HPDE6-E6E7 (cell line): Measurements from ENCODE around the gene CDC14C.

ENCODE experiments used
- DNase-seq: peaks from one replicate; pipeline ENCODE4 v3.0.0; 2011; ENCODE audit warnings: missing footprints; ENCODE audit errors: extremely low spot score

Gene CDC14C

DNA sequence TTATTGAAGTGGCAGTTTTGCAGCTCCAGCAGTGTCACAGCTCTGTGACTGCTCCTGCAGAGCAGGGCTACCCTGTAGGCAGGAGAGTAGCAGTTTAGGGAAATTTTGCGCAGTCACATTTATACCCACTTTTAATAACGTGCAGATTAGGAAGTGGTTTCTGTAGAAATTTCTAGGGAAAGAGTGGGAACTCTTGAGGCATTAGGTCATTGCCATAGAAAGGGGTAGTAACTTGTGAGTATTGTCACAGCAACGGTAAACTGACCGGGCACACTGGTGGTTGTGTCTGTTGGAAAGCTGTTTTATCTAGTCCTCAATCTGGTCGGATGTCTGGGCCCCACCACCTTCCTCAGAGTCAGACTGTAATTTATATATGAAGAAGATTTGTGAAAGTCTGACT, 51.9 kb downstream of the CDC14C start:
- no peak for DNase-seq

DNA sequence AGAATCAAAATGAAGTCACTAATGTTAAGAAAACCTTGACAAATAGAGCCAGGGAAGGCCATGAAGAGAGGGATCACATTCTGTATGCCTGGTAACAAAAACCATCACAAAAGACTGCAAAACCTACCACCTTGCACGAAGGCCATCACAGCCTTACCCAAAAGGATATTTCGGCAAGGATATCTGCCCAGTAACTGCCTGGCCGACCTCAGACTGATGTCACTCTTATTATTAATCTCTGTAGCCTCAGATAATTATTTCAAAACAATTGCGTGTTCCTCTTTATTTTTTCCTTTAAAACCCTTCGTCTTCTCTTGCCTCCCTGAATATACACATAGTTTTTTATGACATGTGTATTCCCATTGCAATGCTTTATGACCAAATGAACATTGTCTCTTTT, 52.5 kb downstream of the CDC14C start:
- DNase-seq, result no peak
